ENCODE measurements around the gene RP9.
A peak's percentile ranks its signal among the peaks of the same experiment; 100 is the strongest.

RP9 gene

GRCh38 chr7:33048704-33049103, 60.5 kb downstream of the RP9 start:
- no peak for TF ChIP-seq ZNF777 (tag by site-specific recombination; IDR thresholded peaks at IDR 0.05; ENCODE audit: borderline replicate concordance)
- TF ChIP-seq ZNF596 (tag by site-specific recombination; IDR thresholded peaks at IDR 0.05), result no peak
- no peak for TF ChIP-seq GLI2 (tag by site-specific recombination; IDR thresholded peaks at IDR 0.05; ENCODE audit: borderline replicate concordance, low read depth)
- TF ChIP-seq ATF2 (tag by site-specific recombination; IDR thresholded peaks at IDR 0.05; ENCODE audit: low read depth), result peak; percentile 60
- TF ChIP-seq ZNF747 (tag by site-specific recombination; IDR thresholded peaks at IDR 0.05), result no peak
- Histone ChIP-seq H3K4me1 (ENCODE audit: control insufficient read depth, insufficient read depth, low read length) (peaks cover 18% of the 10 kb centered on the region), H3K4me3 (ENCODE audit: low read depth, low read length) (no peak overlapping the region), H3K9me3 (ENCODE audit: control insufficient read depth, insufficient read depth, low read depth, low read length) (no peaks in the 10 kb centered on the region), H3K27ac (ENCODE audit: extremely low read depth, low read depth, low read length) (no peak overlapping the region), H3K36me3 (ENCODE audit: control insufficient read depth in 2 of 2, insufficient read depth in 1 of 2, low read length in 2 of 2) (no peaks in the 10 kb centered on the region; a peak in 1 of 3 replicates)
- CTCF ChIA-PET, result interaction anchor here (0.7 to 2.8 kb wide), 3 partner anchors 29 to 248 kb away, joined by 3 to 13 read pairs (median 3); no protein-coding TSS in a partner anchor
- POLR2A ChIA-PET, result no interaction called here

DNA sequence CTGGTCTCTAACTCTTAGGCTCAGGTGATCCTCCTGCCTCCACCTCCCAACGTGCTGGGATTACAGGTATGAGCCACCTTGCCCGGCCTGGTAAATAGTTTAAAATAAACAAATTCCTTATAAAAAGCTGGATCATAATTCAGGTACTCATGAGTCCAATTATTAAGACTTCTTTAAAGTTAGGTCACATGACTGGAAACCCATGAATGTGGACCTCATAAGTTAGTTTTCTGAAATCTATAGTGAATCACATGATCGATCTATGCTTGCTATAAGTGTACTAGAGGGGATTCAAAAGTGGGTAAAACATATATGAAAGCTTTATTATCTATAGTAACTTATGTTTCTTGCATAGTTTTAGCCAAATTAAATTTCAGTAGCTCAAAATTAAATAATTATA, 60.9 kb downstream of the RP9 start:
- ChIA-PET POLR2A (no interaction called here), CTCF (interaction anchor here (0.7 to 2.8 kb wide), 2 partner anchors 202 to 248 kb away, joined by 3 to 13 read pairs; no protein-coding TSS in a partner anchor)
- H3K36me3 ChIP-seq (ENCODE audit: control insufficient read depth in 2 of 2, insufficient read depth in 1 of 2, low read length in 2 of 2), result no peaks in the 10 kb centered on the region; a peak in 1 of 3 replicates
- H3K27ac ChIP-seq (ENCODE audit: extremely low read depth, low read depth, low read length), result no peak overlapping the region
- no peaks in the 10 kb centered on the region for H3K9me3 ChIP-seq (ENCODE audit: control insufficient read depth, insufficient read depth, low read depth, low read length)
- H3K4me3 ChIP-seq (ENCODE audit: low read depth, low read length), result no peak overlapping the region
- H3K4me1 ChIP-seq (ENCODE audit: control insufficient read depth, insufficient read depth, low read length), result peaks cover 19% of the 10 kb centered on the region
- TF ChIP-seq ZNF621 (tag by site-specific recombination; IDR thresholded peaks at IDR 0.05) (no peak), MZF1 (tag by site-specific recombination; IDR thresholded peaks at IDR 0.05; ENCODE audit: borderline replicate concordance) (no peak), ZNF530 (tag by site-specific recombination; IDR thresholded peaks at IDR 0.05; ENCODE audit: low read depth) (no peak), ZNF23 (tag by site-specific recombination; IDR thresholded peaks at IDR 0.05; ENCODE audit: borderline replicate concordance) (no peak), ZNF423 (tag by site-specific recombination; IDR thresholded peaks at IDR 0.05) (no peak), SALL2 (tag by site-specific recombination; IDR thresholded peaks at IDR 0.05; ENCODE audit: borderline replicate concordance) (no peak), ZNF311 (tag by site-specific recombination; IDR thresholded peaks at IDR 0.05; ENCODE audit: borderline replicate concordance) (no peak), ZFP41 (tag by site-specific recombination; IDR thresholded peaks at IDR 0.05; ENCODE audit: borderline replicate concordance) (no peak), ZNF174 (tag by site-specific recombination; IDR thresholded peaks at IDR 0.05) (no peak), ZNF239 (tag by site-specific recombination; IDR thresholded peaks at IDR 0.05) (no peak), ZNF2 (tag by site-specific recombination; IDR thresholded peaks at IDR 0.05) (no peak), ZNF433 (tag by site-specific recombination; IDR thresholded peaks at IDR 0.05; ENCODE audit: low read depth) (no peak), ZNF510 (tag by site-specific recombination; IDR thresholded peaks at IDR 0.05; ENCODE audit: insufficient replicate concordance) (no peak), ZNF626 (tag by site-specific recombination; IDR thresholded peaks at IDR 0.05) (no peak), ZNF514 (tag by site-specific recombination; IDR thresholded peaks at IDR 0.05) (no peak)
- TF ChIP-seq, protein P1, sequence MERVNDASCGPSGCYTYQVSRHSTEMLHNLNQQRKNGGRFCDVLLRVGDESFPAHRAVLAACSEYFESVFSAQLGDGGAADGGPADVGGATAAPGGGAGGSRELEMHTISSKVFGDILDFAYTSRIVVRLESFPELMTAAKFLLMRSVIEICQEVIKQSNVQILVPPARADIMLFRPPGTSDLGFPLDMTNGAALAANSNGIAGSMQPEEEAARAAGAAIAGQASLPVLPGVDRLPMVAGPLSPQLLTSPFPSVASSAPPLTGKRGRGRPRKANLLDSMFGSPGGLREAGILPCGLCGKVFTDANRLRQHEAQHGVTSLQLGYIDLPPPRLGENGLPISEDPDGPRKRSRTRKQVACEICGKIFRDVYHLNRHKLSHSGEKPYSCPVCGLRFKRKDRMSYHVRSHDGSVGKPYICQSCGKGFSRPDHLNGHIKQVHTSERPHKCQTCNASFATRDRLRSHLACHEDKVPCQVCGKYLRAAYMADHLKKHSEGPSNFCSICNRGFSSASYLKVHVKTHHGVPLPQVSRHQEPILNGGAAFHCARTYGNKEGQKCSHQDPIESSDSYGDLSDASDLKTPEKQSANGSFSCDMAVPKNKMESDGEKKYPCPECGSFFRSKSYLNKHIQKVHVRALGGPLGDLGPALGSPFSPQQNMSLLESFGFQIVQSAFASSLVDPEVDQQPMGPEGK (tag by site-specific recombination; IDR thresholded peaks at IDR 0.05), result no peak
- TF ChIP-seq, protein P2, sequence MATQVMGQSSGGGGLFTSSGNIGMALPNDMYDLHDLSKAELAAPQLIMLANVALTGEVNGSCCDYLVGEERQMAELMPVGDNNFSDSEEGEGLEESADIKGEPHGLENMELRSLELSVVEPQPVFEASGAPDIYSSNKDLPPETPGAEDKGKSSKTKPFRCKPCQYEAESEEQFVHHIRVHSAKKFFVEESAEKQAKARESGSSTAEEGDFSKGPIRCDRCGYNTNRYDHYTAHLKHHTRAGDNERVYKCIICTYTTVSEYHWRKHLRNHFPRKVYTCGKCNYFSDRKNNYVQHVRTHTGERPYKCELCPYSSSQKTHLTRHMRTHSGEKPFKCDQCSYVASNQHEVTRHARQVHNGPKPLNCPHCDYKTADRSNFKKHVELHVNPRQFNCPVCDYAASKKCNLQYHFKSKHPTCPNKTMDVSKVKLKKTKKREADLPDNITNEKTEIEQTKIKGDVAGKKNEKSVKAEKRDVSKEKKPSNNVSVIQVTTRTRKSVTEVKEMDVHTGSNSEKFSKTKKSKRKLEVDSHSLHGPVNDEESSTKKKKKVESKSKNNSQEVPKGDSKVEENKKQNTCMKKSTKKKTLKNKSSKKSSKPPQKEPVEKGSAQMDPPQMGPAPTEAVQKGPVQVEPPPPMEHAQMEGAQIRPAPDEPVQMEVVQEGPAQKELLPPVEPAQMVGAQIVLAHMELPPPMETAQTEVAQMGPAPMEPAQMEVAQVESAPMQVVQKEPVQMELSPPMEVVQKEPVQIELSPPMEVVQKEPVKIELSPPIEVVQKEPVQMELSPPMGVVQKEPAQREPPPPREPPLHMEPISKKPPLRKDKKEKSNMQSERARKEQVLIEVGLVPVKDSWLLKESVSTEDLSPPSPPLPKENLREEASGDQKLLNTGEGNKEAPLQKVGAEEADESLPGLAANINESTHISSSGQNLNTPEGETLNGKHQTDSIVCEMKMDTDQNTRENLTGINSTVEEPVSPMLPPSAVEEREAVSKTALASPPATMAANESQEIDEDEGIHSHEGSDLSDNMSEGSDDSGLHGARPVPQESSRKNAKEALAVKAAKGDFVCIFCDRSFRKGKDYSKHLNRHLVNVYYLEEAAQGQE (tag by site-specific recombination; IDR thresholded peaks at IDR 0.05), result no peak
- TF ChIP-seq, protein P3, sequence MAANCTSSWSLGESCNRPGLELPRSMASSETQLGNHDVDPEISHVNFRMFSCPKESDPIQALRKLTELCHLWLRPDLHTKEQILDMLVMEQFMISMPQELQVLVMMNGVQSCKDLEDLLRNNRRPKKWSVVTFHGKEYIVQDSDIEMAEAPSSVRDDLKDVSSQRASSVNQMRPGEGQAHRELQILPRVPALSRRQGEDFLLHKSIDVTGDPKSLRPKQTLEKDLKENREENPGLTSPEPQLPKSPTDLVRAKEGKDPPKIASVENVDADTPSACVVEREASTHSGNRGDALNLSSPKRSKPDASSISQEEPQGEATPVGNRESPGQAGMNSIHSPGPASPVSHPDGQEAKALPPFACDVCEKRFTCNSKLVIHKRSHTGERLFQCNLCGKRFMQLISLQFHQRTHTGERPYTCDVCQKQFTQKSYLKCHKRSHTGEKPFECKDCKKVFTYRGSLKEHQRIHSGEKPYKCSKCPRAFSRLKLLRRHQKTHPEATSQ (tag by site-specific recombination; IDR thresholded peaks at IDR 0.05), result no peak

Data from HEK293 (cell line).